ENCODE data around the gene IFNL2.
"Not testable (repeated sequence)": the region's sequence is repeated elsewhere in the genome, so short reads cannot be mapped to it uniquely, and the experiment has no call there.

The IFNL2 gene

GRCh38 chr19:39265321-39265916, 2.8 kb upstream of the IFNL2 start:
- H3K36me3 Mint-ChIP-seq: no peaks in the 10 kb centered on the region
- no peak overlapping the region for H3K27ac Mint-ChIP-seq
- no peaks in the 10 kb centered on the region for H3K9me3 Mint-ChIP-seq (ENCODE audit: low read depth)
- H3K4me3 Mint-ChIP-seq: peak overlapping the region; percentile 13
- H3K4me1 Mint-ChIP-seq (ENCODE audit: low read depth): peaks cover 6% of the 10 kb centered on the region
- H3K27me3 Mint-ChIP-seq: peaks cover 15% of the 10 kb centered on the region

- not testable (repeated sequence) for H3K4me1 Mint-ChIP-seq (ENCODE audit: low read depth); H3K27ac Mint-ChIP-seq; H3K27me3 Mint-ChIP-seq; H3K4me3 Mint-ChIP-seq; H3K9me3 Mint-ChIP-seq (ENCODE audit: low read depth); H3K36me3 Mint-ChIP-seq
These were observed 481 bp downstream of the IFNL2 start for GRCh38 chr19:39268531-39269223.

- H3K4me3 Mint-ChIP-seq; H3K9me3 Mint-ChIP-seq (ENCODE audit: low read depth); H3K27me3 Mint-ChIP-seq; H3K27ac Mint-ChIP-seq; H3K36me3 Mint-ChIP-seq; H3K4me1 Mint-ChIP-seq (ENCODE audit: low read depth): not testable (repeated sequence)
These were observed 1.2 kb downstream of the IFNL2 start for GRCh38 chr19:39269369-39269768.

GRCh38 chr19:39270036-39270871, 2.1 kb downstream of the IFNL2 start:
- Mint-ChIP-seq H3K9me3 (ENCODE audit: low read depth) (no peaks in the 10 kb centered on the region), H3K4me3 (no peak overlapping the region), H3K36me3 (no peaks in the 10 kb centered on the region), H3K27me3 (peaks cover 4% of the 10 kb centered on the region), H3K4me1 (ENCODE audit: low read depth) (no peaks in the 10 kb centered on the region), H3K27ac (no peak overlapping the region)

GRCh38 chr19:39273859-39274258, 5.7 kb downstream of the IFNL2 start:
- not testable (repeated sequence) for H3K27me3 Mint-ChIP-seq; H3K27ac Mint-ChIP-seq; H3K4me3 Mint-ChIP-seq; H3K9me3 Mint-ChIP-seq (ENCODE audit: low read depth); H3K4me1 Mint-ChIP-seq (ENCODE audit: low read depth); H3K36me3 Mint-ChIP-seq

- no peak overlapping the region for H3K4me3 Mint-ChIP-seq
- H3K27ac Mint-ChIP-seq: no peak overlapping the region
- no peaks in the 10 kb centered on the region for H3K36me3 Mint-ChIP-seq
- H3K27me3 Mint-ChIP-seq: peaks cover 5% of the 10 kb centered on the region
- H3K9me3 Mint-ChIP-seq (ENCODE audit: low read depth): no peaks in the 10 kb centered on the region
- no peaks in the 10 kb centered on the region for H3K4me1 Mint-ChIP-seq (ENCODE audit: low read depth)
These were observed 7.4 kb downstream of the IFNL2 start for GRCh38 chr19:39275578-39275977.

- Mint-ChIP-seq H3K36me3 (no peaks in the 10 kb centered on the region), H3K27ac (no peak overlapping the region), H3K9me3 (ENCODE audit: low read depth) (no peaks in the 10 kb centered on the region), H3K27me3 (peaks cover 4% of the 10 kb centered on the region), H3K4me1 (ENCODE audit: low read depth) (no peaks in the 10 kb centered on the region), H3K4me3 (no peak overlapping the region)
These were observed 8.5 kb downstream of the IFNL2 start for GRCh38 chr19:39276740-39277139.

GRCh38 chr19:39277598-39277997, 9.4 kb downstream of the IFNL2 start:
- H3K27me3 Mint-ChIP-seq: peaks cover 4% of the 10 kb centered on the region
- H3K36me3 Mint-ChIP-seq: no peaks in the 10 kb centered on the region
- no peak overlapping the region for H3K27ac Mint-ChIP-seq
- H3K4me3 Mint-ChIP-seq: no peak overlapping the region
- H3K9me3 Mint-ChIP-seq (ENCODE audit: low read depth): no peaks in the 10 kb centered on the region
- H3K4me1 Mint-ChIP-seq (ENCODE audit: low read depth): no peaks in the 10 kb centered on the region

GRCh38 chr19:39282021-39282420, 13.8 kb downstream of the IFNL2 start:
- no peak overlapping the region for H3K27ac Mint-ChIP-seq
- H3K27me3 Mint-ChIP-seq: peaks cover 4% of the 10 kb centered on the region
- no peaks in the 10 kb centered on the region for H3K36me3 Mint-ChIP-seq
- peaks cover 5% of the 10 kb centered on the region for H3K9me3 Mint-ChIP-seq (ENCODE audit: low read depth)
- H3K4me1 Mint-ChIP-seq (ENCODE audit: low read depth): no peaks in the 10 kb centered on the region
- H3K4me3 Mint-ChIP-seq: no peak overlapping the region

GRCh38 chr19:39284032-39284431, 15.8 kb downstream of the IFNL2 start:
- Mint-ChIP-seq H3K4me1 (ENCODE audit: low read depth) (no peaks in the 10 kb centered on the region), H3K27ac (no peak overlapping the region), H3K27me3 (no peaks in the 10 kb centered on the region), H3K4me3 (no peak overlapping the region), H3K36me3 (no peaks in the 10 kb centered on the region), H3K9me3 (ENCODE audit: low read depth) (peaks cover 5% of the 10 kb centered on the region)

GRCh38 chr19:39293394-39293793, 25.2 kb downstream of the IFNL2 start:
- Mint-ChIP-seq H3K4me3 (no peak overlapping the region), H3K27me3 (peaks cover 5% of the 10 kb centered on the region)

GRCh38 chr19:39296055-39296645, 28.0 kb downstream of the IFNL2 start, which contains the start of gene IFNL1:
IFNL1 (plus strand) TSS chr19:39296407; CDS start chr19:39296422, 15 bp downstream.
- H3K9me3 Mint-ChIP-seq (ENCODE audit: low read depth): no peaks in the 10 kb centered on the region
- H3K27me3 Mint-ChIP-seq: peaks cover 1% of the 10 kb centered on the region
- no peaks in the 10 kb centered on the region for H3K36me3 Mint-ChIP-seq
- H3K27ac Mint-ChIP-seq: no peak within 1 kb of the TSS
- peaks cover 16% of the 10 kb centered on the region for H3K4me1 Mint-ChIP-seq (ENCODE audit: low read depth)
- H3K4me3 Mint-ChIP-seq: no peak within 1 kb of the TSS

More at GRCh38 chr19:39293394-39293793, 25.2 kb downstream of the IFNL2 start:
- Mint-ChIP-seq H3K36me3 (no peaks in the 10 kb centered on the region), H3K9me3 (ENCODE audit: low read depth) (no peaks in the 10 kb centered on the region), H3K27ac (no peak overlapping the region), H3K4me1 (ENCODE audit: low read depth) (peaks cover 11% of the 10 kb centered on the region)

GRCh38 chr19:39296906-39297305, 28.7 kb downstream of the IFNL2 start:
- Mint-ChIP-seq H3K27me3 (peaks cover 1% of the 10 kb centered on the region), H3K36me3 (no peaks in the 10 kb centered on the region), H3K4me1 (ENCODE audit: low read depth) (peaks cover 16% of the 10 kb centered on the region), H3K27ac (no peak overlapping the region), H3K9me3 (ENCODE audit: low read depth) (no peaks in the 10 kb centered on the region), H3K4me3 (no peak overlapping the region)

- Mint-ChIP-seq H3K4me1 (ENCODE audit: low read depth) (peaks cover 16% of the 10 kb centered on the region), H3K27ac (peak overlapping the region; percentile 22), H3K27me3 (peaks cover 1% of the 10 kb centered on the region), H3K4me3 (peak overlapping the region; percentile 55), H3K9me3 (ENCODE audit: low read depth) (no peaks in the 10 kb centered on the region), H3K36me3 (no peaks in the 10 kb centered on the region)
These were observed 29.9 kb downstream of the IFNL2 start for GRCh38 chr19:39297931-39298634.

All from activated naive CD8-positive, alpha-beta T cell (primary cell).